Psoas muscle (tissue), 8 donors: ENCODE measurements around the gene ZSCAN2. TPM values are rescaled to one million over a fixed set of nuclear protein-coding genes. Genes with fewer than 3 reads are reported as not detected.
"Not testable (repeated sequence)": the region's sequence is repeated elsewhere in the genome, so short reads cannot be mapped to it uniquely, and the experiment has no call there.

Experiments
- ATAC-seq, 4 donors: fragments of 200-7000 bp; cut with Tn5 transposase; one replicate each; pipeline ENCODE4 v1.9.1; 2020; ENCODE audit warnings: moderate library complexity in 3 of 4, mild to moderate bottlenecking in 2 of 4
- DNase-seq, 2 donors: peaks; one replicate each; pipeline ENCODE4 v3.0.0-alpha.2; 2020
- H3K27ac ChIP-seq: fragments of 200-600 bp; one replicate; pipeline ENCODE4 v1.8.0; 2022
- H3K27me3 ChIP-seq, 3 donors: fragments of 200-600 bp in 1 of 3; one replicate each; pipeline versions ENCODE4 v1.6.1 to v1.8.0; 2013 to 2022; ENCODE audit warnings: low read length in 2 of 3, mild to moderate bottlenecking in 2 of 3, moderate library complexity in 1 of 3; ENCODE audit not compliant: insufficient read depth in 3 of 3
- H3K36me3 ChIP-seq, 2 donors: fragments of 200-600 bp in 1 of 2; one replicate each; pipeline versions ENCODE4 v1.6.1 to v1.8.0; 2013 to 2022; ENCODE audit warnings: low read depth in 1 of 2, mild to moderate bottlenecking in 1 of 2, moderate library complexity in 1 of 2; ENCODE audit not compliant: insufficient read depth in 1 of 2
- H3K4me1 ChIP-seq: fragments of 200-600 bp; one replicate; pipeline ENCODE4 v1.8.0; 2022
- H3K4me3 ChIP-seq: fragments of 200-600 bp; one replicate; pipeline ENCODE4 v1.8.0; 2022; ENCODE audit warnings: mild to moderate bottlenecking
- H3K9me3 ChIP-seq: fragments of 200-600 bp; one replicate; pipeline ENCODE4 v1.8.0; 2022
- CTCF ChIP-seq: fragments of 200-600 bp; IDR thresholded peaks from one replicate; pipeline ENCODE4 v1.8.0; 2022; ENCODE audit warnings: antibody characterized with exemption
- WGBS, 3 donors: extraction: QIAGEN DNeasy Blood & Tissue Kit; methylation state at CpG; one replicate each; pipeline versions ENCODE4 v1.1.6 to v1.1.7; 2013; 5-methylcytosine and 5-hydroxymethylcytosine counted together
- intact Hi-C, 2 donors: fragments of 100-400 bp; cut with DNase I; formaldehyde crosslinking; loops; one replicate each; pipeline versions ENCODE4 v1.11.0 to v1.14.2; 2022
- long read RNA-seq, 2 donors: library from polyadenylated mRNA; unstranded; transcript quantifications; one replicate each; pipeline ENCODE4 v2.0.0, GENCODE V29; 2021
- polyA plus RNA-seq, 3 donors: library from polyadenylated mRNA; stranded (reverse); fragments of 200-250 nt; gene quantifications; one replicate each; pipeline ENCODE4 v1.2.3, GENCODE V29; 2013
- total RNA-seq, 4 donors: library from RNA; stranded (reverse); fragmentation: NEBNext Ultra II Directional in 2 of 4; extraction: Animal tissue kit (Norgen Biotek cat#: 25700) in 2 of 4; gene quantifications; one replicate each; pipeline versions ENCODE4 v1.2.1 to v1.2.4, GENCODE V29; 2021 to 2023
- donor health status: healthy with polysubstance abuse.
- donor health status: DM: no; HTN: no; CAD: no; lungs with moderate emphysema.
- donor health status: Bipolar disorder and iron deficiency.
- donor health status: healthy.
- donor health status: DM: yes; HTN: yes; CAD: no.
- donor health status: DM: no; HTN: no; CAD: no.
- donor health status: DM: no; HTN: no; CAD: no.
- donor health status: DM: yes; HTN: yes; CAD: no.

ZSCAN2 gene
- 1 to 10 TPM; 3.3 to 5.4 (median 4.4) TPM for total RNA-seq
- 1 to 10 TPM; 3.5 to 9.6 (median 3.6) TPM for polyA plus RNA-seq
- long read RNA-seq, donor 1, partial matches to known transcripts = 0 of 4 reads
- long read RNA-seq, donor 1, other reads (novel, unspliced or antisense) = 4 of 4 reads
- long read RNA-seq, donor 2, partial matches to known transcripts = 0 of 8 reads
- long read RNA-seq, donor 2, other reads (novel, unspliced or antisense) = 2 of 8 reads

DNA sequence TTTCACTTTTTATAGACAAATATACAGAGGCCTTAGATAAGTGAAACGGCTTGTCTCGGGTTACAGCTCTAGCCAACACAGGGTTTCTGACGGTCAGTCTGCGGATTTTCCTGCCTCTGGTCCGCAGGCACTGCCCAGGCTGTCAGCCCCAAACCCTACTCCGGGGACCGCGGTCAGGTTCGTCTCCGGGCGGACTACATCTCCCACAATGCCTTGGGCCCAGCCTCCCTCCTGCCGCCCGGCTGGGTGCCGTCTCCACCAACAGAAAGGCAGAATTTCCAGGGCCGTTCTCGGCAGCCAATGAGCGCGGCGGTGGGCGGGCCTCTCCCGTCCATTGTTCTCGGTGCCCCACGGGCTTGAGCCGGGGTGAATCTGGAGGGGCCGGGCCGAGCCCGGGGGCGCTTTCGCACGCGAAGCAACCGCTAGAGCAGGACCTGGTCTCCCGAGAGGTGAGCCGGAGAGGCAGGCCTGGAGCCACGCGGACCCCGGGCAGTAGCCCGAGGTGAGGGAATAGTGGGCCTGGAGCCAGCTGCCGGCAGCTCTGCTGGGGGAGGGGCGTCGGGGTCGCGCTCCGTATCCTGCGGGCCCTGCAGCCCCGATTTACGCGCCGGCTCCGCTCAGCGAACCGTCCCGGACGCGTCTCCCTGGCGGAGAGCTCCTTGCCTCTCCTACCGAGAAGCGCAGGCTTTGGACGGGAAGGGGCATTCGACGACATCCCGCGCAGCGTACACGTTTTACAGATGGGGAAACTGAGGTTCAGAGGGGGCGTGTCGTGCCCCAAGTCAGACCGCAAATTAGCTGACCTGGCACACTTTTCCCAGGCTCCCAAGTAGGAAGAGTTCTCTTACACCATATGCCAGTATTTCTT is at the start of gene ZSCAN2:
ZSCAN2 (plus strand) TSS at position 323 of the 868 bp plus-strand sequence. CDS start 2,919 bp downstream, outside the sequence.
- Histone ChIP-seq H3K9me3 (no peaks in the 10 kb centered on the region), H3K4me1 (no peaks in the 10 kb centered on the region), H3K36me3 (peaks cover 0 to 14% of the 10 kb centered on the region in 2 donors), H3K27me3 (no peaks in the 10 kb centered on the region), H3K4me3 (peak within 1 kb of the TSS; percentile 100), H3K27ac (peak within 1 kb of the TSS; percentile 82)
- WGBS, 3 donors = 0 to 1% (median 0%) methylated on average over 61 to 68 of the region's 68 CpGs
- no peak for TF ChIP-seq CTCF
- peak; percentile 97 to 99 (median 98) for ATAC-seq
- intact Hi-C loops = loop anchor here (2.0 to 10.0 kb wide), 3 partner anchors 30 to 114 kb away; partner anchors contain the start of genes SEC11A (in 1 of the 2) and WDR73 (in 1 of the 2)
- DNase-seq = peak; percentile 96 to 97

- 96 to 100% (median 98%) methylated on average over 2 of the region's 2 CpGs for WGBS, 3 donors
- peaks cover 0 to 35% of the 10 kb centered on the region in 2 donors for H3K36me3 ChIP-seq
- H3K9me3 ChIP-seq, intact Hi-C loops, H3K4me3 ChIP-seq, H3K4me1 ChIP-seq, DNase-seq, H3K27ac ChIP-seq, ATAC-seq, H3K27me3 ChIP-seq: not testable (repeated sequence)
These were observed 49.2 kb upstream of the ZSCAN2 start for GRCh38 chr15:84551624-84552023.

GRCh38 chr15:84552896-84553295 is 47.9 kb upstream of the ZSCAN2 start:
- Histone ChIP-seq H3K4me1 (no peaks in the 10 kb centered on the region), H3K36me3 (peaks cover 0 to 35% of the 10 kb centered on the region in 2 donors), H3K9me3 (no peaks in the 10 kb centered on the region), H3K27me3 (no peaks in the 10 kb centered on the region), H3K4me3 (no peak overlapping the region), H3K27ac (no peak overlapping the region)
- WGBS, 3 donors = 93 to 98% (median 96%) methylated on average over 1 of the region's 1 CpG
- DNase-seq (no peak), ATAC-seq (no peak)
- intact Hi-C loops = no loop called here
- TF ChIP-seq CTCF = no peak

DNA sequence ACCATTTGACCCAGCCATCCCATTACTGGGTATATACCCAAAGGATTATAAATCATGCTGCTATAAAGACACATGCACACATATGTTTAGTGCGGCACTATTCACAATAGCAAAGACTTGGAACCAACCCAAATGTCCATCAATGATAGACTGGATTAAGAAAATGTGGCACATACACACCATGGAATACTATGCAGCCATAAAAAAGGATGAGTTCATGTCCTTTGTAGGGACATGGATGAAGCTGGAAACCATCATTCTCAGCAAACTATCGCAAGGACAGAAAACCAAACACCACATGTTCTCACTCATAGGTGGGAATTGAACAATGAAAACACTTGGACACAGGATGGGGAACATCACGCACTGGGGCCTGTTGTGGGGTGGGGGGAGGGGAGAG is 44.1 kb upstream of the ZSCAN2 start:
- H3K9me3 ChIP-seq, ATAC-seq, DNase-seq, H3K27me3 ChIP-seq, intact Hi-C loops, H3K4me3 ChIP-seq, H3K27ac ChIP-seq, H3K4me1 ChIP-seq: not testable (repeated sequence)
- WGBS, 3 donors = 92 to 100% (median 100%) methylated on average over 2 to 3 of the region's 3 CpGs
- peaks cover 0 to 28% of the 10 kb centered on the region in 2 donors for H3K36me3 ChIP-seq

GRCh38 chr15:84568021-84568420 is 32.8 kb upstream of the ZSCAN2 start:
- ATAC-seq, H3K27ac ChIP-seq, DNase-seq, intact Hi-C loops, H3K4me3 ChIP-seq, H3K36me3 ChIP-seq, H3K27me3 ChIP-seq, H3K9me3 ChIP-seq, H3K4me1 ChIP-seq: not testable (repeated sequence)
- 41 to 72% (median 54%) methylated on average over 6 of the region's 6 CpGs for WGBS, 3 donors

GRCh38 chr15:84570164-84570735 is 30.6 kb upstream of the ZSCAN2 start:
- 0 to 1% (median 1%) methylated on average over 35 to 52 of the region's 52 CpGs for WGBS, 3 donors
- Histone ChIP-seq H3K27ac (peak overlapping the region; percentile 92), H3K36me3 (peaks cover 0 to 6% of the 10 kb centered on the region in 2 donors), H3K4me3 (peak overlapping the region; percentile 78), H3K27me3 (no peaks in the 10 kb centered on the region), H3K9me3 (no peaks in the 10 kb centered on the region), H3K4me1 (peaks cover 9% of the 10 kb centered on the region)
- ATAC-seq = peak; percentile 63 to 78 (median 74)
- DNase-seq = peak; percentile 68 to 81
- intact Hi-C loops = no loop called here
- no peak for TF ChIP-seq CTCF
